Chondrocyte (in vitro differentiated cells): ENCODE measurements around the gene SMIM28. TPM values are rescaled to one million over a fixed set of nuclear protein-coding genes. Genes with fewer than 3 reads are reported as not detected.

ENCODE experiments used
- DNase-seq: peaks from one replicate; pipeline ENCODE4 v3.0.0; 2021; ENCODE audit warnings: mixed read lengths, low spot score
- H3K27ac Mint-ChIP-seq: one replicate; pipeline ENCODE4 v1.8.0; 2021; ENCODE audit warnings: mild to moderate bottlenecking, moderate library complexity, mixed read lengths; ENCODE audit not compliant: unreplicated experiment
- H3K27me3 Mint-ChIP-seq: 2 replicates; pipeline ENCODE4 v1.8.0; 2021; ENCODE audit warnings: low read depth, mixed read lengths
- H3K36me3 Mint-ChIP-seq: 2 replicates; pipeline ENCODE4 v1.8.0; 2021; ENCODE audit warnings: low read depth, mixed read lengths
- H3K4me1 Mint-ChIP-seq: 2 replicates; pipeline ENCODE4 v1.8.0; 2021; ENCODE audit warnings: low read depth, mild to moderate bottlenecking, mixed read lengths
- H3K4me3 Mint-ChIP-seq: one replicate; pipeline ENCODE4 v1.8.0; 2021; ENCODE audit warnings: mild to moderate bottlenecking, moderate library complexity, mixed read lengths; ENCODE audit not compliant: unreplicated experiment
- H3K9me3 Mint-ChIP-seq: 2 replicates; pipeline ENCODE4 v1.8.0; 2021; ENCODE audit warnings: low read depth, mixed read lengths
- total RNA-seq: library from RNA; stranded (reverse); gene quantifications from 3 replicates; pipeline ENCODE4 v1.2.1, GENCODE V29; 2021
- TF ChIP-seq, protein P1 (sequence below): fragments of 200-600 bp; sonication (generic); IDR thresholded peaks from 2 replicates; pipeline ENCODE4 v1.5.0; 2021; ENCODE audit warnings: antibody characterized with exemption, mild to moderate bottlenecking, moderate library complexity

Gene SMIM28
- total RNA-seq, 1 donor from 2014 or later, result not detected

DNA sequence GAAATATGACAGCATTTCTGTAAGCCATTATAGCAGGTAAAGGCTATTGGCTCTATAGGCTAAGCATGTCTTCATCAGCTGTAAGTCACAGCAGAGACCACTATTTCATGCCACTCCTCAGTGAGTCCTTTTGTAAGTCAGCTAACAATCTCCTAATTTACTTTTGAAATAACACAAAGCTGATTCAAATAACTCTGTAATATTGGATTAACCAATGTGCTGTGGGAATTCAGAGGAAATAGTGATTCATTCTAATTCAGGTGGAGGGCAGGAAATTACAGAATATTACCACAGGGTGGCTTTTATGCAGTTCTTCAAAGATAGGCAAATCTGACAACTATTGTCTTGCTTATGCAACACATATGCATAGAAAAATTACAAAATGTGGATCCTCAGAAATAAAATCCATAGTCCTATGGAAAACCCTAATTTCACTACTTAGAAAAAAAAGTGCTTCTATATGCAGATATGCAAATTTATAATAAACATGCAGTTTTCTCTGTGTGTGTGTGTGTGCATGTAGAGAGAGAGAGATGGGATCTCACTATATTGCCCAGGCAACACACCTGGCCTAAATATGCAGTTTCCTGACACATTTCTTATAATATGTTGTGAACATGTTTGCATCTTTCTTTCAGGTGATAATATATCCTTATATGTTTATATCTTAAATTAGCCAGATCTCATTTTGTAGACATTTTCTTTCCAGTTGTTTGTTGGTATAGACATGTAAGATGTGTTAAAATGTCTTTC lies 4.8 kb upstream of the SMIM28 start:
- no peak for DNase-seq
- no peaks in the 10 kb centered on the region for H3K27me3 Mint-ChIP-seq
- no peaks in the 10 kb centered on the region for H3K36me3 Mint-ChIP-seq
- H3K4me3 Mint-ChIP-seq, result no peak overlapping the region
- H3K9me3 Mint-ChIP-seq, result no peaks in the 10 kb centered on the region
- TF ChIP-seq, protein P1, sequence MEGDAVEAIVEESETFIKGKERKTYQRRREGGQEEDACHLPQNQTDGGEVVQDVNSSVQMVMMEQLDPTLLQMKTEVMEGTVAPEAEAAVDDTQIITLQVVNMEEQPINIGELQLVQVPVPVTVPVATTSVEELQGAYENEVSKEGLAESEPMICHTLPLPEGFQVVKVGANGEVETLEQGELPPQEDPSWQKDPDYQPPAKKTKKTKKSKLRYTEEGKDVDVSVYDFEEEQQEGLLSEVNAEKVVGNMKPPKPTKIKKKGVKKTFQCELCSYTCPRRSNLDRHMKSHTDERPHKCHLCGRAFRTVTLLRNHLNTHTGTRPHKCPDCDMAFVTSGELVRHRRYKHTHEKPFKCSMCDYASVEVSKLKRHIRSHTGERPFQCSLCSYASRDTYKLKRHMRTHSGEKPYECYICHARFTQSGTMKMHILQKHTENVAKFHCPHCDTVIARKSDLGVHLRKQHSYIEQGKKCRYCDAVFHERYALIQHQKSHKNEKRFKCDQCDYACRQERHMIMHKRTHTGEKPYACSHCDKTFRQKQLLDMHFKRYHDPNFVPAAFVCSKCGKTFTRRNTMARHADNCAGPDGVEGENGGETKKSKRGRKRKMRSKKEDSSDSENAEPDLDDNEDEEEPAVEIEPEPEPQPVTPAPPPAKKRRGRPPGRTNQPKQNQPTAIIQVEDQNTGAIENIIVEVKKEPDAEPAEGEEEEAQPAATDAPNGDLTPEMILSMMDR, result peak; percentile 28
- H3K4me1 Mint-ChIP-seq, result no peaks in the 10 kb centered on the region
- H3K27ac Mint-ChIP-seq, result no peak overlapping the region

DNA sequence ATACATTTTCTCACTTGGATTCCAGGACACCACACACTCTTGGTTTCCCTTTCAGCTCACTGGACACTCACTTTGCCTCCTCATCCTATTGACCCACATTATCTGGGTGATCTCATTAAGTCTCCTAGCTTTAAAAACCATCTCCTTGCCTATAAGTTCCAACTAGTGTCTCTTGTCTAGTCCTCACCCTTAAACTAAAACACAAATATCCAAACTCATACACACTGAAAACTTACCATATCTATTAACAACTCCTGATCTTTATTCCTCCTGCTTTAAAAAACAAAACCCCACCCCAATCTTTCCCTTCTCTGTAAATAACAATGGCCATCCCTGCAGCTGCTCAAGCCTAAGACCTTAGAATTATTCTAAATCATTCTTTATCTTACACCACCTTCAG lies 3.5 kb upstream of the SMIM28 start:
- H3K27ac Mint-ChIP-seq, result no peak overlapping the region
- H3K4me3 Mint-ChIP-seq, result no peak overlapping the region
- DNase-seq, result no peak
- H3K4me1 Mint-ChIP-seq, result no peaks in the 10 kb centered on the region
- no peaks in the 10 kb centered on the region for H3K9me3 Mint-ChIP-seq
- TF ChIP-seq, protein P1, result no peak
- no peaks in the 10 kb centered on the region for H3K27me3 Mint-ChIP-seq
- H3K36me3 Mint-ChIP-seq, result no peaks in the 10 kb centered on the region

DNA sequence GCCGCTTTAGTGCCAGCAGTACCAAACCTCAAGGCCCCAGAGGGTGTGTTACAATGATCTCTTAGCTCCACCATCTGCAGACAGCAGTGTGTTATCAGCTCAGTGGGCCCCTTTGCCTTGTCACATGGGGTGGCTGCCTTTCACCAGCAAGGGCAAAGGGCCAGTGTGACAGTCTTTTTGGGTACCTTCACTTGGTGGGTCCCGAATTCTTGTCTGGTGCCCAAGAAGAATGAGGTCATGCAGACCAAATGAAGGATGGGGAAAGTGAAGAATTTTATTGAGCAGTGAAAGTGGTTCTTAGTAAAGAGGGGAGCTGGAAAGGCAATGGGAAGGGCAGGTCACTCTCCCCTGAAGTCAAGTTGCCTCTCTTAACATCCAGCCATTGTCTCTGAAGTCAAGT lies 2.9 kb upstream of the SMIM28 start:
- TF ChIP-seq, protein P1, result no peak
- no peak overlapping the region for H3K4me3 Mint-ChIP-seq
- DNase-seq, result no peak
- no peaks in the 10 kb centered on the region for H3K27me3 Mint-ChIP-seq
- no peaks in the 10 kb centered on the region for H3K9me3 Mint-ChIP-seq
- no peaks in the 10 kb centered on the region for H3K4me1 Mint-ChIP-seq
- H3K36me3 Mint-ChIP-seq, result no peaks in the 10 kb centered on the region
- no peak overlapping the region for H3K27ac Mint-ChIP-seq

DNA sequence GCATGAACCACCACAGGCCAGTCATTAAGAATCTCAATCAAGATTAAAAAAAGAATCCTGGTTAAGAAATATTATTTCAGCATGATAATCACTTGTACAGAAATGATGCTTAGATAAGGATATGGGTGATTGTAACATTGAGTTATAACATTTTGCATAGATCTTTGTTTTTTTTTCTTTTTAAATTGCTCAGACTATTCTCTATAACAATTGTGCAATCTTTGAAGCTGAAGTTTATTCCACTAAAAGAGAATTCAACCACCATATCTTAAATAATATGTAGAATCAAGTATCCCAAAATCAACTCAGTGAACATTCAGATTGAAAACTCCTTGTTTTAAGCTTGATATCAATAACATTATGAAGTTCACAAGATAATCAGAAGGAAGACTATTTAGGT lies 663 bp upstream of the SMIM28 start:
- Mint-ChIP-seq H3K27me3 (no peaks in the 10 kb centered on the region), H3K27ac (no peak overlapping the region), H3K4me3 (no peak overlapping the region), H3K4me1 (no peaks in the 10 kb centered on the region), H3K9me3 (no peaks in the 10 kb centered on the region), H3K36me3 (no peaks in the 10 kb centered on the region)
- TF ChIP-seq, protein P1, result no peak
- DNase-seq, result no peak

- Mint-ChIP-seq H3K36me3 (no peaks in the 10 kb centered on the region), H3K27me3 (no peaks in the 10 kb centered on the region), H3K27ac (no peak overlapping the region), H3K4me1 (no peaks in the 10 kb centered on the region), H3K4me3 (no peak overlapping the region), H3K9me3 (no peaks in the 10 kb centered on the region)
- TF ChIP-seq, protein P1, result no peak
- DNase-seq, result no peak
These were observed 758 bp downstream of the SMIM28 start for GRCh38 chr6:138378463-138378862.
